GM18520 (cell line): ENCODE measurements around the gene MRGPRF.

Experiments used
- ATAC-seq: cut with Tn5 transposase; IDR thresholded peaks from one replicate; pipeline ENCODE4 v1.9.1; 2021; ENCODE audit not compliant: unreplicated experiment

Gene MRGPRF

DNA sequence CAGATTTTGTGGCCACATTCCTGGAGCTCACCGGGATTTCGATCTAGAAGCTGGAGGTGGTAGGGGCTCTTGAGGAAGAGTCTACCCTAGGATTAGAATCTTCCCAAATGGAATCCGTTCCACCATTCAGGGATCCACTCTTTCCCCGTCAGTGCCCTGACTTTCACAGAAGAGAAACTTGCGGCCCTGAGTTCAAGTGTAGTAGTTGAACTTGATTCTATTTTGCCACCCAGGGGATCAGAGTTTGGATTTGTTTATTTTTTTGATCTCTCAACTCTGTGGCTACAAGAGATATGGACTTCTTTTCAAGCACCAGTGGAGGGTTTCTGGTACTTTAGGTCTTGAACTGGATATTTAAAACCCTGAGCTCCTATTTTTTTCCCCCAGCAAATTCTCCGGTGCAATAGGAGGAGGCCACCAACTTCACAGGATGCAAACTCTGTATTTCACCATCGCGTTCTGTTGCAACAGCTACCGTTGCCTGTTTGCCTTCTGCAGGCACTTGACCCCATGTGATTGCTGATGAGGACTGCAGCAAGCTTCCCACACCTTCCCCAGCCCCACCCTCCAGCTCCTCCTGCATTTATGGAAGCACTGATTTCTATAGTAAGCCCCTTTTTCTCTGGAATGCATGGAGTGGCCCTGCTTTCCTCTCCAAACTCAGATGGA, 14.8 kb upstream of the MRGPRF start:
- no peak for ATAC-seq

DNA sequence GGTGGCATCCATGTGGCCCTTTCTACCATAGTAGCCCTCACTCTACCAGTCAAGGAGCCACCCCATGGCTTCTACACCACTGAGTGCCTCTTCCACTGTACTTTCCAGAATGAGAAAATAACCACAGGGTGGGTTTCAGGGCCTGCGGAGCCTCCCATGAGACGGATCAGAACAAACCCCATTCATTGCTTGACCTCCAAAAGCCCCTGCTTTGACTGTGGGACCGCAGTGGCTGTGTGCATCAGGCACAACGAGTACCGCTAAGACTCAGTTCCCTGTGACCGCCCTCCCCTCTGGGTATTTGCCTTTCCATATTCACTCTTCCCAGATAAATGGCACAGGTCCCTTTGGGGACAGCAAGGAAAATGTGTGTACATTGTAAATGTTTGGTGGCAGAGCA, 11.5 kb upstream of the MRGPRF start:
- ATAC-seq, result no peak

DNA sequence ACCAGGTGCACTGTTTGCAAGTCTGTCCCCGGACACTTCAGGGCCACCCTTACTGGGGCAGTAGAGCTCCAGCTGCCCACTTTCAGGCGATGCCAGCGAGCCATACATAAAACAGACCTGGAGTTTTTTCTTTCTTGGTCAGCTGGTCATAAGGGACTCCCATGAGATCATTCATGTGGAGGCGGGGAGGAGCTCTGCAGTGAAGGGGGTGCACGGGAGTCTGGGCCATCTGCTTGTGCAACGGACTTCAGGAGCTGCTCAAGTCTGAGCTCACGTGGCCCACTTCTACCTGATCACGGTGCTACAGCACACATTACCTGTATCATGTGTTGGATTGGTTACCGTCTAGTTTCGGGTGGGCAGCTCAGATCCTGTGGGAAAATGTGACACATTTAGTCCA, 9.2 kb upstream of the MRGPRF start:
- no peak for ATAC-seq

DNA sequence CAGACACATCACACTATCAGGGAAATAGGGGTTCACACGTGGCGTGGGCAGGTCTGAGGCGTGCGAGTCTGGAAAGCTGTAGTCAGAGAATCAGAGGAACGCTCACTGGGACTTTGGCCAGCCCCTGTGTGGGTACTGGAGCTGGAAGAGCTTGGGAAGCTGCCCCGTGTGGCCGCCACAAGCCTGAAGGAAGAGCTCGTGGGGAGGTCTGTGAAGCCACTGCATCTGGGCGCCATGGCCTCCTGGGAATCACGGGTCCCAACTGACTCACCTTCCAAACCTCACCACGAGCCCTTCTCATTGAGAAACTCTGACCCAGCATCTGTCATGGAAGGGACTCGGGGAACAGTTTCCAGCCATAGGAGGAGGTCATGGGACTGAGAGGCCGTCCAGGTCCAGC, 5.9 kb upstream of the MRGPRF start:
- no peak for ATAC-seq

DNA sequence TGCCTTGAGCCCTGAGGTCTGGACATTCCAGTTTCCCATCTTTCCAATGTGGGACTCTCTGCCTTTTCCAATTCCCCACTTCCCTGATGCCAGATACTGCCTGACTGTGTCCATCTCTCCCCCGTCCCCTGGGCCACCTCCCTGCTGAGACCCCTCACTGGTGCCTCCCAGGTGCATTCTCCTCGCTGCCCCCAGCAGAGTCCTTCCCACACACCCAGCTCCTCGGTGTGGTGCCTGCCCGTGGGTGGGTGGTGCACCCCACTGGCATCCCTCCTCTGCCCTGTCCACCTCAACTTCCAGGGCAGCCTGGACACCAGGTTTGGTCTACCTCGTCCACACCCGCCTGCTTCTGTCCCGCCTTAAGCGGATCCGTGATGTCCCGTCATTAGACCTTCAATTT, 4.9 kb upstream of the MRGPRF start:
- no peak for ATAC-seq

DNA sequence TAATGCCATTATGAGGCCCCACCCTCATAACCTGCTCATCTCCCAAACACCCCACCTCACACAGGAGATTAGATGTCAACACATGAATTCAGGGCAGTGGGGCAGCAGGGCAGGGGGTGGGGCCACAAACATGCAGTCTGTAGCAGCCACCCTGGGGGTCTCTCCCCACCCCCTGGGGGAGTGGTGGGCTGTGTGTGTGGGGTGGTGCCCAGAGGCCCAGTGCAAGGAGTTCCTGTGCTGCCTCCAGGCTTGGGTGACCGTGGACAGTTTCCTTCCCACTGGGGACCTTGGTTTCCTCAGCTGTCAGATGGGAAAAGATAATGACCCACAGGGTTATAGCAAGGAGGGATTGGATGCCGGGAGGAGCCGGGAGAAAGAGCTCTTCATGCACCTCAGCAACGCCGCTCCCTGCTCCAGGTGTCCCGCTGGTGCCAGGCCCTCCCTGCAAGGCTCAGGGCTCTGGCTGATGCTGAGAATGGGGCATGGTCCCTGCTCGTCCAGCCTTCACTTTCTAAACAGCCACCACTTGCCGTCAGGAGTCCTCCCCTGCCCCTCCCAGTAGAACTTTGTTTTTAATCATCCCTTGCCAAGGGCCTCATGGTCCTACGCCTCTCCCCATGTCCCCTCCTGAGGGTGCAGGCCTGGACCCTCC, 2.0 kb upstream of the MRGPRF start:
- no peak for ATAC-seq

DNA sequence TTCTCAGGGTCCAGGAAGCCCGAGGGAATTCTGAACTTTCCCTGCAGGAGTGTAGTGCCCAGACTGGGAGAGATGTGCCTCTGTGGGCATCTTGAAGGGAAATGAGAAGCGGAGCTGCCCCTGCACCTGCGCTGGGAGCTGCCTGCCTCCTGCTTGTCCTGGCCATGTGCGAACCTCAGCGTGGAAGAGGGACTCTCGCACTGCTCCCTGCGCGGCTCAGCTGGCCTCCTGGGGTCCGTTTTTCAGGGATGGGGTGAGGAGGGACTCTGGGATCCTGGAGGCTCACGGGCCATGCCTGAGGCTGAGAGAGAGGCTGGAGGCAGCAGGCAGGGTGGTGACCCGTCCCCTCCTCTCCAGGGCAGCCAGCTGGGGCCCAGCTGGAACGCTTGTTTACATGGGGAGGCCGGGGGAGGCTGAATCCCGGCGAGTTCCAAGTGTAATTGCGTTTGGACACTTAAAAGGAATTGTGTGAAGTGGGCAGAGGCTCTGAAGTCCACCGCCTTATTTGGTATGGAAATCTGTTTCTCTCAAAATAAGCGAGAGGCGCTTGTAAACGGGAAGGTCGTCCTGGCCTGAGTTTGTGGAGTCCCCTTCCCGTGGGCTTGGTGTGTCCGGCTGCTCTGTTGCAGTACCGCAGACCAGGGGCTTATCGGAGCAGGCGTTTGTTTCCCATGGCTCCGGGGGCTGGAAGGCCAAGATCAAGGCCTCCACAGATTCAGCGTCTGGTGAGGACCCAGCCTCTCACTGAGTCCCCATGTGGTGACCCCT, 1.2 kb upstream of the MRGPRF start:
- no peak for ATAC-seq

DNA sequence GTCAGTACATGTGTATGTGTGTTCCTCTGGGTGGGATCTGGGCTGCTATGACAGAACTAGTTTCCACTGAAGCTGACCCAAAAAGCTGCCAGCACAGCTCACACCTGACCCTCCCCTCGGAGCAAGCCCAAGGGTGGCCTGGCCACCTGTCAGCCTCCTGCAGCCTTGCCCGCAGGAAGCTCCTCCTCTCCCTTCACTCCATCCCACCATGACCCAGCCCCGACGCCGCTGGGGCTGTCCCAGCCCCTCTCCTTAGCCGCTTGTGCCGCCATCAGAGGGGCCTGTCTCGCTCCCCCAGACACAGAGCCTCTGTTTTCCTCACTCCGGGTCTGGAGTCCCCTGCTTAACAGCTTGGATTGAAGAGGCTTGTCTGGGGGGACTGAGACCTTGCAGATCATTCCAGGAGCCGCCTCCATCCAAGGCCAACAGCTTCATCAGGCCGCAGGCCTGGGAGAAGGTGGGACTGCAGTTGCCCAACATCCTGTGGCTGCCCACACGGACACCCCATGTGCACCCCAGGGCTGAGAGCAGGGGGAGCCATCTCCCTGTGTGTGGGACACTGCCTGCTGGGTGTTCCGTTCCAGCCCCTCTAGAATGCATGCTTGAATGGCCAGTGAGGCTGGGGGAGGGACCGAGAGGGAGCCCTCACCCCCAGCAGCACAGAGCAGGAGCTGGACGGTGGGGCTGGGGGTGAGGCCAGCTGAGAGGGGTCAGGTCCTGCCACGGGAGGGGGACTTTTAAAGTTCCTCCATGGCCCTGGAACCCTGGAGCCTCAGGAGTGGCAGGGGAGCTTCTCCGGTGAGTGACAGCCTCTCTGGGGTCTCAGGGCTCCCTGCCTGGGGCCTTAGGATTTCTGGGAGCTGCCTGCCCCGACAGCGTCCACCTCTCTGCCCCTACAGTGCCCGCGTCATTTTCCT, 696 bp downstream of the MRGPRF start:
- no peak for ATAC-seq

DNA sequence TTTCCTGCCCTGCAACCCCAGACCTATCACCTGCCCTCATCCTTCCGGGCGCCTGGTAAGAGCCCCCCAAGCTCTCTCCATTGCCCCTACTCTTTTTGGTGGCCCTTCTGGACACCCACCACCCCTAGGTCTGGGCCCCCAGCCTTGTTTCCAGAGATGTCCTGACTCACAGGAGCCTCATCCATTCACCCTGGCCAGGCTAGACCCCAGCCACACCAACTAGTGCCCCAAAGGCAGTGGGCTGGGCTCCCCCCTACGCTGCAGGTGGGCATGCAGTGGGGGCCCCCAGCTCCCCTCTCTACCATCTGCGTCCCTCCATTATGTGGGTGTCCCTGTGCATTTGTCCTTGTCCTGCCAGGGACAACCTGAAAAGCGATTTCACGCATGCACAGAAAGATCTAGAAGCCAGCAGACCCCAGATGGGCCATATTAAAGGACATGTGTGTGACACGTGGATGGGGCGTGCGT, 1.4 kb downstream of the MRGPRF start:
- no peak for ATAC-seq

DNA sequence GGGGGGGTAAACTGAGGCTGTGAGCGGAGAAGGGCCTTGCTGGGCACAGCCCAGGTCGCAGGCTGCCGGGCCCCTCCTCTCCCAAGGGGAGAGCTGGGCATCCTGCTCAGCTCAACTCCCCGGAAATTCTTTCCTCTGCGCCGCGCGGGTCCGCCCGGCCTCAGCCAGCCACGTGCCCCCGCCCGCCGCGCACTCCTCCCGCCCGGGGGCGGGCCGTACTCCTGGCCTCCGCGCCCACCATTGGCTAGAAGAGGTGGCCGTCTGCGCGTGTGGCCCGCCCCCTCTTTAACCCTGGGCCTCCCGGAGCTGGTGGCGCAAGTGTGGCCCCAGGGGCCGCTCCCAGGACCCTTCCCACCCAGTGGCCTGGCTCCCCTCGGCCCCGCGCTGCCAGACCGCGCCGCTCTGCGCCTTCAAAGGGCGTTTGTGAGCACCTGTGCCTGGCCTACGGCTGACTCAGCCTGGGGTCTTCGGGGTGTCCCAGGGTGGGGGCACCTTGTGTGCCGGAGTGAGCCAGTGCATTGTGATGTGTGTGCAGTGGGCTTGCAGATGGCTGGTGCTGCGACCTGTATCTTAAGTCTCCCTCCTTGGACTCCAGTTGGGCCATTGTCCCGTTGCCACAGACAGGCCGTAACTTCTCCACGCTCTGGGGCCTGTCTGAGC, 2.0 kb downstream of the MRGPRF start:
- ATAC-seq, result no peak

DNA sequence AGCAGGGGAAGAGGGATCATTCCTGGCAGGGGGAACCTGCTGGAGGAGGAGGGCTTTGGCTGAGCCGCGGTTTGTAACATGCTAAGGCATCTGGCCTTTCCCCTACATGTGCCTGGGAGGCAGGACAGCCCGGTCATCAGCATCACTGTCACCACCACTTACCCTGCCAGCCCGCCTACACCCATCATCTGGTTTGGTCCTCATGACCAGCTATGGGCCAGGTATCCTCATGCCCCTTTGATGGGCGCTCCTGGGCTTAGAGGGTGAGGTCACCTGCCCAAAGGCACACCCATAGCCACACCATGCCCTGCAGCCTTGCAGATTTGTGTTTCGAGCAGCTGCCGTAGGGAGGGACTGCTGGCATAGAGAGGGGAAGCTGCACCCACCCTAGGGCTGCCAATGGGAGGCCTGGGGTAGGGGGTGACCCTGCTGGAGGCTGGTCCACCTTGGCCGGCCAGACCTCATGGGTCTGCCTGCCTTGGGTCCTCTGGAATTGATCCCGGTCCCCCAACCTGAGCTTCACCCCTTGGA, 2.6 kb downstream of the MRGPRF start:
- no peak for ATAC-seq

DNA sequence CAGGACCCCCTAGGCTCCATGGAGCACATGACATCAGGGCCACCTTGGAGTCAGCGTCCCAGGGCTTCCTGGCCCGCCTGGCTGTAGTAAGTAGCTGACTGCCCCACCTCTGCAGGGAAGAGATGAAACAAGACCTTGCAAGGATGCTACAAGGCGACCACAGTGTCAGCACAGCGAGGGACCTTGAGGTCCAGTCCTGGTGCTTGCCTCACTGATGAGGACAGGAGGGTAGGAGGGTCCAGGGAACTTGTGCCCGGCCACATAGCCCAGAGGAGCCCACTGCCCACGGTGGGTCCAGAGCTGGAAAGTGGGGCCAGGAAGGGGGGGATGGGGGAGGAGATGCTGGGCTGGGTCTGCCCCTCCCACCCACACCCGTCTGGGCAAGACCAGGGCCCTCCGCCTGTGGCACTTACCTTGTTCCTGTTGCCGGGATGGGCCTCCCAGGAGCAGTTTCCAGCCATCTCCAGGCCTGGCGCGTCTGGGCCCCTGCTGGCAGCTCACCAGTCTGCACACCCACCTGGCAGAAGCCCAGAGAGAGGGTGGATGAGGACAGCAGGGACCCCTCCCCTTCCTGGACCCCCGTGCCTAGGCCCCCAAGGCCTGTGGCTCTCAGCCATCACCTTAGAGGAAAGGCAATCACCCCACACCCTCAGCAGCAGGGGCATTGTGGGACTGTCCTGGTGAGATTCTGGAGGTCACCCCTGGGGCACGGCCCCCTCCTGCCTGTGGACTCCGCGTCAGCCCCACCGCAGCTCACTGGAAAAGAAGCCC, 3.4 kb downstream of the MRGPRF start:
- ATAC-seq, result no peak

DNA sequence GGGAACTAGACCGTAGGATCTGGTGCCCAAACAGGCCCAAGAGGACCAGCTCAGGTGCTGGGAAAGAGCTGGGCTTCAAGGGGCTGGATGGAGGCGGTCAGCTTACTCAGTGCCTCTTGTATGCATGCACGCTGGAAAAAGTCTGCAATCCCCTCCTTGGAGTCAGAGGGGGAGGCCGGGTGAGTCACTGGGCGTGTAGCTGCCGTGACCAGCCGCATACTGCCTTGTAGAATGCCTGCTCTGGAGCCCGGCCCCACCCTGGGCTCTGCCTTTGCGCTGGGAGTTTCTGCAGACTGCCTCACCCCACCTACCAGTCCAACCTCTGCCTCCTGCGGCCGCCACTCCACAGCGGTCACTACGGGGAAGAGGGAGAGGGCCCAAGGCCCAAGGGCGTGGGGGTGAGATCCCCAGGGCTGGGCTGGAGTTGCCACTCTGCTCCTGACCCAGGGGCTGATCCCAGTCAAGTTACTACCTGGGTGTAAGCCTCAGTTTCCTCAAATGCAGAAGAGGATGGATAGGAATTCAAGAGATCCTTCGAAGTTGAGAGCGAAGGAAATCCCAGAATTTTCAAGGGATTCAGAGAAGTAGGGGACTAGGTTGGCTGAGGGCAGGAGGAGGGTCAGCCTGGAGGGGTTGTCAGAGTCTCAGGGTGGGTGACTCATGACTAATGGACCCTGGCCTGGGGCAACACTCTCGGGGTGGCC, 4.2 kb downstream of the MRGPRF start:
- ATAC-seq, result no peak

DNA sequence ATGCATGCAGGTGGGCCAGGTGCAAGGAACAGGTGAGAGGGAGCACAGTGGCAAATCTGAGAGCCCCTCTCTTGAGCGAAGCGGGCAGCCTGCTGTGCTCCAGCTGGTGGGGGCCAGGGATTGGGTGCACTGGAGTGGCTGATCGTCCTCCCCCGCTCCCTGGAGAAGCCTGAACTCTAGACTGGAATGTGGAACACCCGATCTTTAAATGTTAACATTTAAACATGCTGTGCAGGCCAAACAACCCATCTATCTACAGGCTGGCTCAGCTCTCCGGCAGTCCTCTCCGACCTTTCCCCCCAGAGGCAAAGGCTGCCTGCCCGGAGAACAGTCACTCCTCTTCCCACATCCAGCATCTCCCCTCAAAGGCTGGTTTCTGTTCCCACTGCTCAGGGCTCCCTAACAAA, 5.1 kb downstream of the MRGPRF start:
- ATAC-seq, result no peak

DNA sequence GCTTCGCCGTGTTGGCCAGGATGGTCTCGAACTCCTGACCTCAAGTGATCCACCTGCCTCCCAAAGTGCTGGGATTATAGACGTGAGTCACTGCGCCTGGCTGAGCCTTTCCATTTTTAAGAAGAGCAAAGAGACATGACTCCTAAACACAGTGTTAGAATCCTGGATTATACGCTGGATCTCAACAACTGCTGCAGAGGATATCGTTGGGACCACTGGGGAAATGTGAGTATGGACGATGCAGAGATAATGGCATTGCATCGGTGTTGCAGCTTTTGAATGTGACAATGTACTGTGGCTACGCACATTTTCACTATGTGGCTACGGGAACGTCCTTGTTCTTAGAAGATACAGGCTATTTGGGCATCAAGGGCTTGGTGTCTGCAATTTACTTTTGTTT, 6.2 kb downstream of the MRGPRF start:
- no peak for ATAC-seq

DNA sequence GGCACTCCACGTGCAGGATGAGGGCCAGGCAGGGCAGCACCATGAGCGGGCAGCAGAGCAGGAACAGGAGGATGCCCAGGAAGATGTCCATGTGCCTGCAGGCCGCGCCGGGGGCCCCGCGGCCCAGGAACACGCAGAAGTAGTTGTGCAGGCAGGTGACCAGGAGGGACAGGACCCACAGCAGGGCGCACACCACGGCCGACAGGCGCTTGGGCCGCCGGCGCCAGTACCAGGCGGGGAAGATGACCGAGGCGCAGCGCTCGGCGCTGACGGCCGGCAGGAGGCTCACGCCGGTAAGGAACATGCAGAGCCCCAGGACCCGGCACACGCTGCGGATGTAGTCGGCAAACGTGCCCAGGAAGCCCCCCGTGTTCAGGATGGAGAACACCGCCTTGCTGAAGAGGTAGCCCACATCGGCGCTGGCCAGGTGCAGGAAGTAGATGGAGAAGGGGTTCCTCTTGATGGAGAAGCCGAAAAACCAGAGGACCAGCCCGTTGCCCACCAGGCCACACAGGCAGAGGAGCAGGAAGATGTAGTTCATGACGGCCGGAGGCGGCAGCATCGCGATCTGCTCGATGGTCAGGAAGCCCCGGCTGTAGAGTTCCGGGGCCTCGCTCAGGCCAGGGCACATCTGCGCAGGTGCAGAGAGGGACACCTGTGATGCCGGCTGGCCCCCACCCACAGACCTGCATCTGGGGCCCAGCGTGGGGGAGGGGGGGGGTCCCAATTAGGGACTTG, 7.2 kb downstream of the MRGPRF start:
- ATAC-seq, result no peak

DNA sequence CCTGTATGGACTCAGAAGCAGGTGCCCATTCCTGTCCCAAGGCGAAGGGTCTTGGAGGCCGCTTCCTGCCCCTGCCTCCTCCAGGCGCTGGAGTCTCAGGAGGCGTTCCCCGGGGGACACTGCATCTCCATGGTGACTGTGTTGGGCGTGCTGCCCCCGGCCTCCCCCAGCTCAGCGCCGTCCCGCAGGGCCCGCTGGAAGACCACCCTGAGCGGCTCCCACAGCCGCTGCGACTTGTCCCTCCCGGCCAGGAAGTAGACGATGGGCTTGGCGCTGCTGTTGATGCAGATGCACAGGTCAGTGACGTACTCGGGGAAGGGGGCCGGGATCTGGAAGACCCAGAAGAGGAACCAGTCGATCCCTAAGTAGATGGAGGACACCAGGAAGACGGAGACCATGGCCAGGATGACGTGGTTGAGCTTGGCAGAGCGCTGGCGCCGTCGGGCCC, 7.8 kb downstream of the MRGPRF start:
- no peak for ATAC-seq
